GM21717 (cell line): ENCODE results near the gene TMED5.
"Not testable (repeated sequence)": the region's sequence is repeated elsewhere in the genome, so short reads cannot be mapped to it uniquely, and the experiment has no call there.

Experiments
- ATAC-seq: cut with Tn5 transposase; IDR thresholded peaks from one replicate; pipeline ENCODE4 v1.9.1; 2021; ENCODE audit warnings: mild to moderate bottlenecking, moderate library complexity; ENCODE audit not compliant: unreplicated experiment

Gene TMED5

DNA sequence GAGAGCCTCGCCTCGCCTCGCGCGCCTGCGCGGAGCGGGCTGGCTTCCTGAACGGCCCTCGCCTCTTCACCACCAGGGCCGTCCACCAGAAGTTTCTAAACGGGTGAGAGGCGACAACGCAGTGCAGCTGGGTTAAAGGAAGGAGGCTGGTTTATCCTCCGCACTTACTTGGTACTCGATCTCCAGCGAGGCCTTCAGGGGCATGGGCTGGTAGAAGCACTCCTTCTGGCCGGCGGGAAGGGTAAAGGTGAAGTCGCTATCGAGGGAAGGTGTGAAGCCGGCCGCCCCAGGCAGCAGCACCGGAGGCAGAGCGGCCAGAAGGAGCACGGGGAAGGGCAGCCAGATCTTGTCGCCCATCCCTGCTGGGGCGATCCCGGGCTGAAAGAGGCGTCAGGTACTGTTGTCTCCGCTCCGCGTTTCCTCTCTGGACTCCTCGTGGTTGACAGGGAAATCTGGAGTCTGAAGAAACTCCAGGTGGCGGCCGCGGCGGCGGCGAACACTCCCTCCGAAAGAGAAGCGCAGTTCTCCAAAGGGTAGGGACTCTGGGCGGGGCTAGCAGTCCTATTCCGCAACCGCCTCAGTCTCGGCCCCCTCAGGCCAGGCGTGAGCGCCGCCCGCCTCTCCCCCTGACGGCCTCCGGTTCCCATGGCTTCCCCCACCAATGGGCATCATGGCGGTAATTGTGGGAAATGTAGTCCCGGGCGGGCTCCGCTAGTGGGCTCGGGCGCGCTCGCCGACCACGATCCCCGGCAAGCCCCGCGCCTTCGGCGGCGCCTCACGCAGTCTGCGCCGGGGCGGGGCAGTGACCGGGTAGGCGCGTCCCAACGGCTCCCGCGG is at the start of gene TMED5:
TMED5 (minus strand) TSS at position 528 of the 837 bp plus-strand sequence; CDS start at position 357, 171 bp downstream.
- peak; percentile 89 for ATAC-seq

- ATAC-seq = no peak
Measured at GRCh38 chr1:93223023-93223675, 42.9 kb upstream of the TMED5 start.

- ATAC-seq = no peak
Measured at GRCh38 chr1:93221913-93222312, 41.7 kb upstream of the TMED5 start.

GRCh38 chr1:93220716-93221115 is 40.5 kb upstream of the TMED5 start:
- ATAC-seq = not testable (repeated sequence)

- ATAC-seq = no peak
Measured at GRCh38 chr1:93219443-93219842, 39.2 kb upstream of the TMED5 start.

GRCh38 chr1:93215322-93215721 is 35.1 kb upstream of the TMED5 start:
- no peak for ATAC-seq

GRCh38 chr1:93207211-93207610 is 27.0 kb upstream of the TMED5 start:
- no peak for ATAC-seq

DNA sequence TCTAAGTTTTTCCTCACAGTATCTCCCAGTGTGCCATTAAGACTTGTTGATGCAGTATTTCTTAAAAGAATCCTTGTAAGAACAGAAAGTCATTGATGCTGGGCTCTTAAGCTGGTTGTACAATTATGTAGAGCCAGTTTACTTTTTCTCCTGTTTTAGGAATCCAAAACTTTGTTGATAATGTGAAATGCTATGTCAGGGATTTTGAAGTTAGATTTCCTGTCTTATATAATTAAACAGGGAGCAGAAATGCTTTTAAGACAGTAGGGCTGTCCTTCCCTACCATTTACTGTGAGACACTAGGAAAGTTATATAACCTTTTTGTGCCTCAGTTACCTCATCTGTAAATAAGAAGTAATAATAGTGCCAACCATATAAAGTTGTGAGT is 26.3 kb upstream of the TMED5 start:
- no peak for ATAC-seq

GRCh38 chr1:93205892-93206566 is 25.8 kb upstream of the TMED5 start:
- no peak for ATAC-seq

DNA sequence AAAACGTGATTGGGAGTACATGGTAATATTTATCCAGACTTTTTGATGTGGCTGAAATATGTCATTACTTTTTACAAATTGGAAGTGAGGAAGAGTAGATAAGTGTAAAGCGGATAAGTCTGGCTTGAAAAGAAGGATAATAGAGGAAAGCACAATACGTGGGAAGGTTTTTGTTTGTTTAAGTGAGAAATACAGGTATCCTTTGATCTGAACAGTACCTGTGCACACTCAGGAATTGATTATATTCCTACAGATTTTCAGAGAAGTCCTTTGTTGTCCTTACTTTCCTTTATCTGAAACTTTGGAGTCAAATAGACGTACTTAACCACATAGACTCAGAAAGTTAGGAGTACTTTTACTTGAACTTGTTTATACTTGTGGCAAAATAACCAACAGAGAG is 20.5 kb upstream of the TMED5 start:
- ATAC-seq = no peak

GRCh38 chr1:93200086-93200620 is 19.9 kb upstream of the TMED5 start:
- ATAC-seq = no peak

- no peak for ATAC-seq
Measured at GRCh38 chr1:93199150-93199549, 18.9 kb upstream of the TMED5 start.

GRCh38 chr1:93196591-93196990 is 16.4 kb upstream of the TMED5 start:
- ATAC-seq = no peak

- ATAC-seq = no peak
Measured at GRCh38 chr1:93194231-93194990, 14.2 kb upstream of the TMED5 start.

- ATAC-seq = no peak
Measured at GRCh38 chr1:93190432-93190831, 10.2 kb upstream of the TMED5 start.

- ATAC-seq = no peak
Measured at GRCh38 chr1:93186667-93187066, 6.5 kb upstream of the TMED5 start.

DNA sequence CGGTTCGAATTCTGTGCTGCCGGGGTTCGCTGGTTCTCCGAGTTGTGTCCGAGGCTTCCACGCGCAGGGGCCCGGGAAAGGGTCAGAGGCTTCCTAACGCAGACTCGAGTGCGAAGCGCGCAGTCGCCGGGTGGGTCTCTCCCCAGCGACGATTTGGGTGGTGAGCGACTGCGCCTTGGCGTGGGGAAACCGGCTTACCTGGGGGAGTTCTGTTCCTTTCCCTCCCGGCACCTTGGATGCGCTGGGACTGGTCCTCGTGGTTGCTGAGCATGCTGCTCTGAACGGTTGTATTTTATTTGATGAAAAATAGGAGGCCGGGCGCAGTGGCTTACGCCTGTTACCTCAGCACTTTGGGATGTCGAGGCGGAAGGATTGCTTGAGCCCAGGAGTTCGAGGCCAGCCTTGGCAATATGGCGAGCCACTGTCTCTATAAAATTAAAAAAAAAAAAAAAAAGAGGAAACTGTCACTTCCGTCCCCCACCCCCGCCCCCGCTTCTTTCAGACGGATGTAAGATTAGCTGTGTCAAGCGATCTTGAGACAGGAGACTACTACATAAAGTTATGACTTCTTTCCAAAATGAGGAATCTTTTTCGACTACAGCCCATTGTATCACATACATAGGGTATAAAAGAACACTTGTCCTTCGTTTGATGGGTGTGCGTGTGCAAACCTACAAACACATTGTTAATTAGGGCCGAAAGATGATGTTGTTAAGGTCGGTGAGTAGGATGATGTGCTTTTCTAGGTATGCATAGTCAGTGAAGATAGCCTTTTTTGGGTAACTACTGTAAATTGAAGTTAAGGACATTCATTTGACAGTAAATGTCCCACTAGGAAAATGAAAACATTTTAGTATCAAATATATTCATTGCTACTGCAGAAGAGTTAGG is 755 bp upstream of the TMED5 start, which contains the start of gene CCDC18:
CCDC18 (plus strand) TSS at position 2 of the 891 bp plus-strand sequence. CDS start 2,638 bp downstream, outside the sequence.
- ATAC-seq = peak; percentile 16

GRCh38 chr1:93178418-93178817 is 1.8 kb downstream of the TMED5 start:
- no peak for ATAC-seq

DNA sequence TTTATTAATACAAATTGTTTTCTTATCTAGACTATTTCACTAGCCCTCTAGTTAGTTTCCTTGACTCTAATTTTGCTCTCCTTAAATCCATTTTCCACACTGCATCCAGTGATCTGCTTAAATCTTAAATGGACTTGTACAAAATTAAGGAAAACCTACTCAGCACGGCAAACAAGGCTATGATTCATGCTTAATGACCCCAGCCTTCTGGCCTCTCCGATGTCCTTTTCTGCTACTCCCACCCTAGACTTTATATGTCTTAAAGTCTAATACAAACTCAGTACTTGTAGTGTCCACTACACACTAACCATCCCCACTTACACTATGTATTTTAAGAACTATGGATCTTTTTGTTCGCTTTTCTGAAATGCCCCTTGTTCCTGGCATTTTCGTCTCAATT is 2.2 kb downstream of the TMED5 start:
- ATAC-seq = no peak

GRCh38 chr1:93174638-93175037 is 5.6 kb downstream of the TMED5 start:
- not testable (repeated sequence) for ATAC-seq
